Panc1 (cell line): ENCODE measurements around the gene SNTA1. TPM values are rescaled to one million over a fixed set of nuclear protein-coding genes. Genes with fewer than 3 reads are reported as not detected.

Source experiments
- ATAC-seq: fragments of 200-7000 bp; cut with Tn5 transposase; 2 replicates; pipeline ENCODE4 v1.9.1; 2020; ENCODE audit warnings: mild to moderate bottlenecking, moderate library complexity
- BruUV-seq: library from RNA; stranded (reverse); fragments of 400-500 nt; replicated peaks from 2 replicates; lab custom pipeline; 2021; lab: Mats Ljungman, UMichigan
- CTCF ChIA-PET: fragments of 300-600 bp; sonication (Branson Sonifier 250); formaldehyde crosslinking; loops from one replicate; lab custom pipeline; 2022; ENCODE audit warnings: antibody characterized with exemption; lab: Charles Lee
- POLR2A ChIA-PET: fragments of 300-600 bp; sonication (Branson Sonifier 250); formaldehyde crosslinking; loops from one replicate; lab custom pipeline; 2022; ENCODE audit warnings: antibody characterized with exemption; lab: Charles Lee
- DNase-seq: peaks from one replicate; pipeline ENCODE4 v3.0.0-alpha.2; 2010; ENCODE audit warnings: low read depth, low spot score
- H3K27ac ChIP-seq: 2 replicates; pipeline ENCODE4 v1.5.1; 2011; ENCODE audit warnings: mild to moderate bottlenecking, low read length, inconsistent platforms
- H3K27me3 ChIP-seq: fragments of 200-500 bp; sonication (Bioruptor generic); 2 replicates; pipeline ENCODE4 v1.6.0; 2014; ENCODE audit warnings: low read length, inconsistent platforms; ENCODE audit not compliant: control insufficient read depth, insufficient read depth
- H3K36me3 ChIP-seq: fragments of 200-500 bp; sonication (Bioruptor generic); 2 replicates; pipeline ENCODE4 v1.5.1; 2014; ENCODE audit warnings: inconsistent platforms, mild to moderate bottlenecking, low read length, moderate library complexity; ENCODE audit not compliant: control insufficient read depth, insufficient read depth
- H3K4me1 ChIP-seq: 2 replicates; pipeline ENCODE4 v1.5.1; 2011; ENCODE audit warnings: inconsistent platforms, mild to moderate bottlenecking, low read length, moderate library complexity; ENCODE audit not compliant: control insufficient read depth, insufficient read depth
- H3K4me3 ChIP-seq, 2 experiments: 2 replicates each; pipeline ENCODE4 v1.5.1; 2011 to 2012; ENCODE audit warnings: low read depth in 2 of 2, low read length in 2 of 2, mild to moderate bottlenecking in 2 of 2, inconsistent platforms in 1 of 2, moderate library complexity in 1 of 2
- H3K9me3 ChIP-seq: fragments of 200-500 bp; sonication (Bioruptor generic); 2 replicates; pipeline ENCODE4 v1.5.1; 2014; ENCODE audit warnings: low read depth, mild to moderate bottlenecking, inconsistent platforms, low read length, moderate library complexity; ENCODE audit not compliant: control insufficient read depth, insufficient read depth
- CTCF ChIP-seq: fragments of 450-650 bp; IDR thresholded peaks from 2 replicates; pipeline ENCODE4 v1.5.1; 2017; ENCODE audit warnings: mild to moderate bottlenecking
- POLR2AphosphoS5 ChIP-seq: IDR thresholded peaks from 2 replicates; pipeline ENCODE4 v1.6.1; 2012; ENCODE audit warnings: mild to moderate bottlenecking, low read depth, low read length, moderate library complexity
- SIN3A ChIP-seq: IDR thresholded peaks from 2 replicates; pipeline ENCODE4 v1.6.1; 2012; ENCODE audit warnings: low read depth, mild to moderate bottlenecking, low read length, moderate library complexity, borderline replicate concordance; ENCODE audit not compliant: insufficient read depth
- TCF7L2 ChIP-seq: IDR thresholded peaks from 2 replicates; pipeline ENCODE4 v1.6.1; 2011; ENCODE audit warnings: mild to moderate bottlenecking, low read depth, low read length, inconsistent platforms
- in situ Hi-C: cut with HindIII; loops from 2 replicates; pipeline ENCODE4 v1.10.0; 2016; ENCODE audit warnings: low sequenced_read_pairs, low pct_unique_long_range_greater_than_20kb
- intact Hi-C: fragments of 100-400 bp; cut with micrococcal nuclease; formaldehyde crosslinking; loops from one replicate; pipeline ENCODE4 v1.10.0; 2022; ENCODE audit not compliant: unreplicated experiment
- total RNA-seq: library from RNA; stranded (reverse); gene quantifications from one replicate; pipeline ENCODE4 v1.2.1, GENCODE V29; 2021; ENCODE audit not compliant: unreplicated experiment
- TF ChIP-seq, protein P1 (sequence below), 2 experiments: IDR thresholded peaks; 2 replicates each; pipeline ENCODE4 v1.6.1; 2011 to 2012; ENCODE audit warnings: low read depth in 2 of 2, control low read depth in 1 of 2, low read length in 1 of 2, mild to moderate bottlenecking in 1 of 2, moderate library complexity in 1 of 2; ENCODE audit not compliant: insufficient read depth in 1 of 2

The SNTA1 gene
- total RNA-seq, 1 experiment from 2014 or later: 12.0 TPM

DNA sequence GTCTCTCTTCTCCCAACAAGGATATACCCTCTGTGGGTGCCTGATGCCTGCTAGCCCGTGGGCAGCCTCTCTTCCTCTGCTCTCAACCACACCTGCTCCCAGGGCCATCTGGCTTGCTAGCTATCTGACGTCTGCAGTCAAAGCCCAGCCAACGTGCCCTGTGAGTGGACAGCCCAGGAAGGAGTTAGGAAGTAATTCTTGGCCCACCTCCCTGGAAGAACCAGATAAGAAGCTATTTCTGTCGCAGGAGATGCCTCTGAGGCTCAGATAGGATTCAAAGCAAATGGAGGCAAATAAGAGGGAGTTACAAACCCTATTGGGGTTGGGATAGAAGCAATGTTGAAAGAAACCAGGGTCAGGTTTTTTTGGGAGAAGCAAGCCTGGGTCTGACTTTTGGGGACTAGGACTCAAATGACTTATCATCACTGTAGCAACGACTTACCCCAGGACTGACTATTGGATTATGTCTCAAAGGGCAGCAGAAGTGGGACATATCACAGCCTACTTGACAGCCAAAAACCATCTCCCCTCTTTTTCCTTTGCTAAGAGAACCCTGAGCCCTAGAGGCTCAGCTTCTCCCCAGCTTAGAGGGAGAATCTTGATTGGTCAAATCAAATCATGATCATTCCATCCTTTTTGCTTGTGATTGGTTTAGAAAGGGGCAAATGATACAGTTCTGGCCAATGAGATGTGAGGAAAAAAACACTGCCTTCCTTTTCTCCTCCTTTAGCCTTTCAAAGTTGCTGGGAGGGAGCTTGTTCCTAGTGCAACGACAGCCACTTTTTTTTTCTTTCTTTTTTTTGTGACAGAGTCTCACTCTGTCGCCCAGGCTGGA is 24.2 kb downstream of the SNTA1 start:
- TF ChIP-seq TCF7L2 (no peak), POLR2AphosphoS5 (no peak), SIN3A (no peak), CTCF (no peak)
- TF ChIP-seq, protein P1, sequence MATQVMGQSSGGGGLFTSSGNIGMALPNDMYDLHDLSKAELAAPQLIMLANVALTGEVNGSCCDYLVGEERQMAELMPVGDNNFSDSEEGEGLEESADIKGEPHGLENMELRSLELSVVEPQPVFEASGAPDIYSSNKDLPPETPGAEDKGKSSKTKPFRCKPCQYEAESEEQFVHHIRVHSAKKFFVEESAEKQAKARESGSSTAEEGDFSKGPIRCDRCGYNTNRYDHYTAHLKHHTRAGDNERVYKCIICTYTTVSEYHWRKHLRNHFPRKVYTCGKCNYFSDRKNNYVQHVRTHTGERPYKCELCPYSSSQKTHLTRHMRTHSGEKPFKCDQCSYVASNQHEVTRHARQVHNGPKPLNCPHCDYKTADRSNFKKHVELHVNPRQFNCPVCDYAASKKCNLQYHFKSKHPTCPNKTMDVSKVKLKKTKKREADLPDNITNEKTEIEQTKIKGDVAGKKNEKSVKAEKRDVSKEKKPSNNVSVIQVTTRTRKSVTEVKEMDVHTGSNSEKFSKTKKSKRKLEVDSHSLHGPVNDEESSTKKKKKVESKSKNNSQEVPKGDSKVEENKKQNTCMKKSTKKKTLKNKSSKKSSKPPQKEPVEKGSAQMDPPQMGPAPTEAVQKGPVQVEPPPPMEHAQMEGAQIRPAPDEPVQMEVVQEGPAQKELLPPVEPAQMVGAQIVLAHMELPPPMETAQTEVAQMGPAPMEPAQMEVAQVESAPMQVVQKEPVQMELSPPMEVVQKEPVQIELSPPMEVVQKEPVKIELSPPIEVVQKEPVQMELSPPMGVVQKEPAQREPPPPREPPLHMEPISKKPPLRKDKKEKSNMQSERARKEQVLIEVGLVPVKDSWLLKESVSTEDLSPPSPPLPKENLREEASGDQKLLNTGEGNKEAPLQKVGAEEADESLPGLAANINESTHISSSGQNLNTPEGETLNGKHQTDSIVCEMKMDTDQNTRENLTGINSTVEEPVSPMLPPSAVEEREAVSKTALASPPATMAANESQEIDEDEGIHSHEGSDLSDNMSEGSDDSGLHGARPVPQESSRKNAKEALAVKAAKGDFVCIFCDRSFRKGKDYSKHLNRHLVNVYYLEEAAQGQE (IDR thresholded peaks at IDR 0.05; ENCODE audit: insufficient read depth in 1 of 2, low read depth in 2 of 2, low read length in 1 of 2): no peak
- no peak overlapping the region for H3K27ac ChIP-seq
- ChIA-PET CTCF (no interaction called here), POLR2A (interaction anchor here (0.6 kb wide), 1 partner anchor 860 kb away, joined by 3 read pairs; no protein-coding TSS in a partner anchor)
- H3K27me3 ChIP-seq: no peaks in the 10 kb centered on the region
- DNase-seq (no peak), ATAC-seq (no peak)
- intact Hi-C loops (no loop called here), in situ Hi-C loops (no loop called here)
- no peaks in the 10 kb centered on the region for H3K9me3 ChIP-seq
- no peaks in the 10 kb centered on the region for H3K36me3 ChIP-seq
- no peak overlapping the region for H3K4me3 ChIP-seq
- BruUV-seq: no TSS peak
- no peaks in the 10 kb centered on the region for H3K4me1 ChIP-seq

- DNase-seq: no peak
- ATAC-seq: peak; percentile 57; the same call in 1 of the 2 replicates
- in situ Hi-C loops (no loop called here), intact Hi-C loops (no loop called here)
- CTCF ChIA-PET: no interaction called here
- POLR2A ChIA-PET: no interaction called here
- no peaks in the 10 kb centered on the region for H3K4me1 ChIP-seq
- no peaks in the 10 kb centered on the region for H3K27me3 ChIP-seq
- H3K36me3 ChIP-seq: no peaks in the 10 kb centered on the region
- no peak overlapping the region for H3K4me3 ChIP-seq
- TF ChIP-seq CTCF (no peak), SIN3A (no peak), TCF7L2 (no peak)
- TF ChIP-seq, protein P1 (IDR thresholded peaks at IDR 0.05; ENCODE audit: insufficient read depth in 1 of 2, low read depth in 2 of 2, low read length in 1 of 2): no peak
- H3K9me3 ChIP-seq: no peaks in the 10 kb centered on the region
- no TSS peak for BruUV-seq
- no peak overlapping the region for H3K27ac ChIP-seq
These were observed 25.5 kb downstream of the SNTA1 start for GRCh38 chr20:33418033-33418432.
